ENCODE measurements around the gene METTL25.

METTL25 gene

GRCh38 chr12:82425241-82425640, 66.9 kb downstream of the METTL25 start:
- no peak overlapping the region for H3K4me2 ChIP-seq
- no peak for TF ChIP-seq CTCF (conservative IDR thresholded peaks at IDR 0.05; ENCODE audit: low read depth, low read length)

GRCh38 chr12:82426081-82426480, 67.8 kb downstream of the METTL25 start:
- Histone ChIP-seq H3K9ac (no peak overlapping the region), H3K27me3 (ENCODE audit: insufficient read depth, low read depth) (no peaks in the 10 kb centered on the region), H3K4me1 (ENCODE audit: low read depth, poor library complexity, severe bottlenecking) (no peaks in the 10 kb centered on the region), H3K27ac (no peak overlapping the region), H3K4me3 (IDR thresholded peaks at IDR 0.05; ENCODE audit: insufficient read depth, low read depth, low read length) (no peak overlapping the region), H4K20me1 (ENCODE audit: insufficient read depth) (no peaks in the 10 kb centered on the region), H3K36me3 (ENCODE audit: insufficient read depth) (no peaks in the 10 kb centered on the region), H2AFZ (ENCODE audit: low read depth) (no peak overlapping the region), H3K4me2 (no peak overlapping the region), H3K79me2 (ENCODE audit: insufficient read depth, low read depth) (no peaks in the 10 kb centered on the region)
- no peak for TF ChIP-seq CTCF (conservative IDR thresholded peaks at IDR 0.05; ENCODE audit: low read depth, low read length)

More at GRCh38 chr12:82425241-82425640, 66.9 kb downstream of the METTL25 start:
- Histone ChIP-seq H3K36me3 (ENCODE audit: insufficient read depth) (no peaks in the 10 kb centered on the region), H3K79me2 (ENCODE audit: insufficient read depth, low read depth) (no peaks in the 10 kb centered on the region), H3K27ac (no peak overlapping the region), H3K4me3 (IDR thresholded peaks at IDR 0.05; ENCODE audit: insufficient read depth, low read depth, low read length) (no peak overlapping the region), H4K20me1 (ENCODE audit: insufficient read depth) (no peaks in the 10 kb centered on the region), H2AFZ (ENCODE audit: low read depth) (no peak overlapping the region), H3K9ac (no peak overlapping the region), H3K4me1 (ENCODE audit: low read depth, poor library complexity, severe bottlenecking) (no peaks in the 10 kb centered on the region), H3K27me3 (ENCODE audit: insufficient read depth, low read depth) (no peaks in the 10 kb centered on the region)

GRCh38 chr12:82426586-82426985, 68.3 kb downstream of the METTL25 start:
- TF ChIP-seq CTCF (conservative IDR thresholded peaks at IDR 0.05; ENCODE audit: low read depth, low read length) = no peak
- Histone ChIP-seq H4K20me1 (ENCODE audit: insufficient read depth) (no peaks in the 10 kb centered on the region), H3K36me3 (ENCODE audit: insufficient read depth) (no peaks in the 10 kb centered on the region), H2AFZ (ENCODE audit: low read depth) (no peak overlapping the region), H3K79me2 (ENCODE audit: insufficient read depth, low read depth) (no peaks in the 10 kb centered on the region), H3K27me3 (ENCODE audit: insufficient read depth, low read depth) (no peaks in the 10 kb centered on the region), H3K4me3 (IDR thresholded peaks at IDR 0.05; ENCODE audit: insufficient read depth, low read depth, low read length) (no peak overlapping the region), H3K4me1 (ENCODE audit: low read depth, poor library complexity, severe bottlenecking) (no peaks in the 10 kb centered on the region), H3K9ac (no peak overlapping the region), H3K27ac (no peak overlapping the region), H3K4me2 (no peak overlapping the region)

- H3K27me3 ChIP-seq (ENCODE audit: insufficient read depth, low read depth) = no peaks in the 10 kb centered on the region
- no peak overlapping the region for H2AFZ ChIP-seq (ENCODE audit: low read depth)
- H3K4me2 ChIP-seq = no peak overlapping the region
- TF ChIP-seq CTCF (conservative IDR thresholded peaks at IDR 0.05; ENCODE audit: low read depth, low read length) = no peak
- no peaks in the 10 kb centered on the region for H3K36me3 ChIP-seq (ENCODE audit: insufficient read depth)
- H3K79me2 ChIP-seq (ENCODE audit: insufficient read depth, low read depth) = no peaks in the 10 kb centered on the region
- H4K20me1 ChIP-seq (ENCODE audit: insufficient read depth) = no peaks in the 10 kb centered on the region
- no peak overlapping the region for H3K27ac ChIP-seq
- H3K4me3 ChIP-seq (IDR thresholded peaks at IDR 0.05; ENCODE audit: insufficient read depth, low read depth, low read length) = no peak overlapping the region
- no peaks in the 10 kb centered on the region for H3K4me1 ChIP-seq (ENCODE audit: low read depth, poor library complexity, severe bottlenecking)
- no peak overlapping the region for H3K9ac ChIP-seq
Observed at GRCh38 chr12:82430541-82431145, 72.3 kb downstream of the METTL25 start.

Measured in KMS-11 (cell line).